ENCODE results near the gene ALCAM. TPM values are rescaled to one million over a fixed set of nuclear protein-coding genes. Genes with fewer than 3 reads are reported as not detected.

ALCAM gene
- polyA plus RNA-seq, 4 donors: 125 to 175 (median 160) TPM

DNA sequence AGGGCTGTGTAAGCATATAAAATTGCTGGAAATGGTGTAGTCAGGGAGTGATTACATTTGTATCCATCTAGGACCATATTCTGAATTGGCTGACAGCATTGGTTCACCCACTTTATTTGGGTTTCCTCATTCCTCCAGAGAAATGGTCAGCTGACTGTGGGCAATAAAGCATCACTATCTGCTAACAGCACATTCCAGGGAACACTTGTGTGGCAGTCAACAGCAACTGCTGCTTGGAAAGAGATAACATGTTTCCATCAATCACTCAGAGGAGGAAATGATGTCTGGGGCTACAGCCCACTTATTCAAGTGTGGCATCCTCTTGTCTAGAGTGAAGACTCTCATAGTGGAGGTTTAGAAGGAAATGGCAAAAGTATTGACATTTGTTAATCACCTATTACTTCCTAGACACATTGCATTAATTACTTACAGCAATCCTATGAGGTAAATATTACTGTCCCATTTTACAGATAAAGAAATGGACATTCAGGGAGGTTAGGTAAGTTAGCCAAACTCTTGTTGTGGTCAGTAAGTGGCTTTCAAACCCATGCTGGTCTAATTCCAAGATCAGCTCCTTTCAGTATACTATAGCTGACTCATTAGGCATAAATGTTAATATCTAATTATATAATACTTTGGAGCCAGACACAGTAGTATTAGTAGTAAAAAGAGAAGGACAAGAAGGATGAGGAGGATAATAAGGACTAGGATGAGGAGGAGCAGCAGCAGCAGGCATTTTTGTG, 247.8 kb downstream of the ALCAM start:
- DNase-seq (ENCODE audit: low read depth in 4 of 4, low spot score in 3 of 4): no peak

GRCh38 chr3:105615814-105616213, 249.1 kb downstream of the ALCAM start:
- no peak for DNase-seq (ENCODE audit: low read depth in 4 of 4, low spot score in 3 of 4)

DNA sequence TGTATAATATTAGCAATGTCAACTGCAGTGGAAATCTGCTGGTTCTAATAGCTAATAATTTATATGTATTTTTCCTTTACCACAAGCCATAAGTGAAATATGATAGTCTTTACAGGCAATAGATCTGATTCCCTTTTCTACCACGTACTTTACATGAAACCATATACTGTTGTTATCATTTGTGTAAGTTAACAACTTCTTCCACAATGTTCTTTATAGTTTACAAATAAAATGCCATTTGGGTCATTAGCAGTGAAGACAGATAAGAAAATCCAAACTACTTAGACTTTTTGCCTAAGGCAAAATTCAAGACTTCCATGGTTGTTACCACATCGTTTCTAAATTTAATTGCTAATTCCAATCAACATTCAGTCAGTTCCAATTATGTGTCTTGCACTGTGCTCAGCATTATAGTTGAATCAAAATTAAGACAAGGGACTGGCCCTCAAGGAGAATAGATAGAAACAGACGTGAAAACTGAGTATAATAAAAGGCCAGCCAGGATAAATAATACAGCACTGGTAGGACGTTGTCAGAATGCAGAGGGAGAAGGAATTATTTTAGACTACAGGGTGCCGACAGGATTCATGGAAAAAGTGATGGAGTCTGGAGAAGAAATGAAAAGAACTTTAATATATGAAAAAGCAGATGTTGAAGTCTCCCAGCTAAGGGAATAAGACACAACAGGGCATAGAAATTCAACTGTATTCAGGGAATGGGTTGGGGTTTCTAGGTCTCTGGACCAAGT, 249.8 kb downstream of the ALCAM start:
- no peak for DNase-seq (ENCODE audit: low read depth in 4 of 4, low spot score in 3 of 4)

DNA sequence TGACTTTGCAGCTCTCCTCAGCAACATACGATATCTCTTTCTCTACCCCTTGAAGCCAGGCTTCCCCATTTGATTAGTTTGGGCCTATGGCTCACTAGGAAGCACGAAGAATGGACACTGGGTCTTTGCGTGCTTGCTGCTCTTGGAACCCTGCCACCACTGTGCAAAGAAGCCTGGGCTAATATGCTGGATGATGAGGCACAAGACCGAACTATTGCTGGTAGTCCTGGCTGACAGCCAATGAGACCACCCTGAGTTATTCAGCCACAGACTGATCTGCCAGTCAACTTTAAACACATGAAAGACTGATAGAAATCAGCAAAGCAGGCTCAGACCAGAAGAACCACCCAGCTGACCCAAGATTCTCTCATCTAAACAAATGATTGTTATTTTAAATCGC, 251.8 kb downstream of the ALCAM start:
- DNase-seq (ENCODE audit: low read depth in 4 of 4, low spot score in 3 of 4): no peak

GRCh38 chr3:105619651-105620050, 252.9 kb downstream of the ALCAM start:
- no peak for DNase-seq (ENCODE audit: low read depth in 4 of 4, low spot score in 3 of 4)

GRCh38 chr3:105620236-105620635, 253.5 kb downstream of the ALCAM start:
- no peak for DNase-seq (ENCODE audit: low read depth in 4 of 4, low spot score in 3 of 4)

- no peak for DNase-seq (ENCODE audit: low read depth in 4 of 4, low spot score in 3 of 4)
Measured at GRCh38 chr3:105622169-105622568, 255.5 kb downstream of the ALCAM start.

All from right renal pelvis (tissue), 4 donors.